Loucy (cell line): ENCODE results near the gene LYRM9.

ENCODE experiments used
- H2AFZ ChIP-seq: fragments of 200-600 bp; sonication (generic); 2 replicates; pipeline ENCODE4 v1.6.0; 2016; ENCODE audit warnings: antibody characterized with exemption, mild to moderate bottlenecking, low read length, moderate library complexity
- H3F3A ChIP-seq: fragments of 200-600 bp; 2 replicates; pipeline ENCODE4 v1.6.0; 2016; ENCODE audit warnings: antibody characterized with exemption, low read depth, mild to moderate bottlenecking
- H3K27me3 ChIP-seq: fragments of 200-600 bp; sonication (generic); 2 replicates; pipeline ENCODE4 v1.6.1; 2014; ENCODE audit warnings: low read length, mild to moderate bottlenecking; ENCODE audit not compliant: insufficient read depth, poor library complexity, severe bottlenecking
- H3K36me3 ChIP-seq: fragments of 200-600 bp; sonication (generic); 2 replicates; pipeline ENCODE4 v1.6.1; 2016; ENCODE audit warnings: low read length; ENCODE audit not compliant: insufficient read depth
- H3K4me1 ChIP-seq: fragments of 200-600 bp; sonication (generic); 2 replicates; pipeline ENCODE4 v1.5.1; 2014; ENCODE audit warnings: low read length, mild to moderate bottlenecking; ENCODE audit not compliant: insufficient read depth, poor library complexity, severe bottlenecking
- H3K4me2 ChIP-seq: fragments of 200-600 bp; sonication (generic); 2 replicates; pipeline ENCODE4 v1.6.0; 2014; ENCODE audit warnings: antibody characterized with exemption, low read length, low read depth, mild to moderate bottlenecking; ENCODE audit not compliant: poor library complexity, severe bottlenecking
- H3K4me3 ChIP-seq: fragments of 200-600 bp; sonication (generic); 2 replicates; pipeline ENCODE4 v1.5.1; 2014; ENCODE audit warnings: low read length, mild to moderate bottlenecking, mixed read lengths; ENCODE audit not compliant: poor library complexity, severe bottlenecking
- H3K79me2 ChIP-seq: fragments of 200-600 bp; sonication (generic); 2 replicates; pipeline ENCODE4 v1.6.1; 2014; ENCODE audit warnings: low read length; ENCODE audit not compliant: insufficient read depth
- H3K9ac ChIP-seq: fragments of 200-600 bp; sonication (generic); 2 replicates; pipeline ENCODE4 v1.6.0; 2014; ENCODE audit warnings: mild to moderate bottlenecking, low read depth, low read length, moderate library complexity; ENCODE audit not compliant: poor library complexity, severe bottlenecking
- H3K9me2 ChIP-seq: fragments of 200-600 bp; sonication (generic); replicated peaks from 2 replicates; pipeline ENCODE4 v1.6.1; 2016; ENCODE audit warnings: low read depth, low read length, mixed read lengths
- H3K9me3 ChIP-seq: fragments of 200-600 bp; sonication (generic); 2 replicates; pipeline ENCODE4 v1.6.1; 2014; ENCODE audit warnings: mild to moderate bottlenecking, antibody characterized with exemption, low read length, low read depth; ENCODE audit not compliant: insufficient read depth
- H4K20me1 ChIP-seq: fragments of 200-600 bp; sonication (generic); 2 replicates; pipeline ENCODE4 v1.6.0; 2014; ENCODE audit warnings: antibody characterized with exemption, low read length, mild to moderate bottlenecking; ENCODE audit not compliant: insufficient read depth, poor library complexity, severe bottlenecking
- EZH2phosphoT487 ChIP-seq: fragments of 200-600 bp; IDR thresholded peaks from 2 replicates; pipeline ENCODE4 v1.6.1; 2018; ENCODE audit warnings: antibody characterized with exemption, mild to moderate bottlenecking, moderate library complexity, borderline replicate concordance
- TF ChIP-seq, protein P1 (sequence below): fragments of 200-600 bp; sonication (generic); conservative IDR thresholded peaks from 2 replicates; pipeline ENCODE4 v1.5.1; 2014; ENCODE audit warnings: mild to moderate bottlenecking, antibody characterized with exemption, low read length

The LYRM9 gene

DNA sequence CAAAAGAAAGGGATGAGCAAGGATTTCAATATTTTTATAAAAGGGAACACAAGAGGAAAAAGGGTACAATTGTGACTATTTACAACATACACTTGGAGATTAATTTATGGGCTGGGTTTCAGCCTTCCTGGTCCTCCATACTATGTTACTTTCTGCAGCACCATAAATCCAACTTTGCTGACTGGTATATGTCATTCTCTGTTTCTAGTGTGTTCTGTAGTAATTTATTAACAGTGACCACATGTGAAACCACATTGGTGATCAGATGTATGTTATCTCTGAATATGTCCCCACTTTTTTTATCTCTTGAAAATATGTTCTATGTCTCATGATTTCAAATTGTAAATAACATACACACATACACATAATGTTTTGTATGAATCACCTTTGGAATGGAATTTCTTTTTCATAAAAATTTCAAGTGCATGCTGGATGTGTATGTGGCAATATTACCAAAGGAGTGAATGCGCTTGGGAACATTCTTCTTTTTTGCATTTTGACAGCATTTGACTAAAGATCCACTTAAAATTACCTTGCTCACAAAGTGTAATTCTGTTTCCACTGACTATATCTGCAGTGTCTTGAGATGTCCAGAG, 2.9 kb upstream of the LYRM9 start:
- Histone ChIP-seq H3K79me2 (no peaks in the 10 kb centered on the region), H3K4me3 (no peak overlapping the region), H3K9me2 (no peaks in the 10 kb centered on the region), H3F3A (no peaks in the 10 kb centered on the region), H3K27me3 (no peaks in the 10 kb centered on the region), H3K4me1 (peaks cover 14% of the 10 kb centered on the region), H2AFZ (no peak overlapping the region), H3K9ac (no peak overlapping the region), H4K20me1 (no peaks in the 10 kb centered on the region), H3K9me3 (no peaks in the 10 kb centered on the region), H3K36me3 (no peaks in the 10 kb centered on the region), H3K4me2 (no peak overlapping the region)
- no peak for TF ChIP-seq EZH2phosphoT487
- TF ChIP-seq, protein P1, sequence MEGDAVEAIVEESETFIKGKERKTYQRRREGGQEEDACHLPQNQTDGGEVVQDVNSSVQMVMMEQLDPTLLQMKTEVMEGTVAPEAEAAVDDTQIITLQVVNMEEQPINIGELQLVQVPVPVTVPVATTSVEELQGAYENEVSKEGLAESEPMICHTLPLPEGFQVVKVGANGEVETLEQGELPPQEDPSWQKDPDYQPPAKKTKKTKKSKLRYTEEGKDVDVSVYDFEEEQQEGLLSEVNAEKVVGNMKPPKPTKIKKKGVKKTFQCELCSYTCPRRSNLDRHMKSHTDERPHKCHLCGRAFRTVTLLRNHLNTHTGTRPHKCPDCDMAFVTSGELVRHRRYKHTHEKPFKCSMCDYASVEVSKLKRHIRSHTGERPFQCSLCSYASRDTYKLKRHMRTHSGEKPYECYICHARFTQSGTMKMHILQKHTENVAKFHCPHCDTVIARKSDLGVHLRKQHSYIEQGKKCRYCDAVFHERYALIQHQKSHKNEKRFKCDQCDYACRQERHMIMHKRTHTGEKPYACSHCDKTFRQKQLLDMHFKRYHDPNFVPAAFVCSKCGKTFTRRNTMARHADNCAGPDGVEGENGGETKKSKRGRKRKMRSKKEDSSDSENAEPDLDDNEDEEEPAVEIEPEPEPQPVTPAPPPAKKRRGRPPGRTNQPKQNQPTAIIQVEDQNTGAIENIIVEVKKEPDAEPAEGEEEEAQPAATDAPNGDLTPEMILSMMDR, result no peak

DNA sequence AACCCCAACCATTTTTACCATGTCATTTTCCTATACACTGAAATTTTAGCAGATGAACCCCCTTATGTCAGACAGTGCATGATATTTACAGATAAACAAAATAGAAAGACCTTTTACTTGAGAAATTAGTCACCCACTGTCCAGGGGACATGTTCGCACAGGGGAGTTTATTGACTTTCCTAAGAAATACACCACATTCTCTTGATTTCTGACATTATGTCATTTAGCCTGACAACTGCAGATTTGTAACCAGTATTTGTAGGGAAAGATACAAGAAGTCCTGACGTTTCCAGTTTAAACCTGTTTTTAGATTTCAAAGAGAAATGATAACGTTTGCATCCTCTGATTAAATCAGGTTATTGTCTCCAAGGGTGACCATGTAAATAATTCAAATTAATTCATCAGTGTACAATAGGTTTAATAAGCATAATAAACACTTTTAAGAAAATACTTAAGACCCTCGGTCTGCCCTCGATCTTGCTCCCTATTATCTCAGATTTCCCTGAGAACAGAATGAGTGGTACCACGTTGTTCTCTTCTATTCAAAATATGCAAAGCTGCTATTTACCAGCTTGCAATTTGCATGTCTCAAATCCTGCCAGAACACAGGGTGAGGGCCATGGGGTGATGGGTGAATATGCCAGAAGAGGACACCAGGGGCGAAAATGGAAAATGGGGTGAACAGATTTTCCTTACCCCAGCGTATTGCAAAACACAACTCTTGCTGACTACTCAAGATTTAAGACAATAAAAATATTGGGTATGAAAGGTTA, 2.1 kb upstream of the LYRM9 start:
- H4K20me1 ChIP-seq, result no peaks in the 10 kb centered on the region
- H3K4me1 ChIP-seq, result peaks cover 14% of the 10 kb centered on the region
- no peaks in the 10 kb centered on the region for H3K9me2 ChIP-seq
- no peak overlapping the region for H3K4me3 ChIP-seq
- H3K9ac ChIP-seq, result no peak overlapping the region
- no peak overlapping the region for H3K4me2 ChIP-seq
- no peaks in the 10 kb centered on the region for H3K27me3 ChIP-seq
- no peaks in the 10 kb centered on the region for H3K79me2 ChIP-seq
- no peak overlapping the region for H2AFZ ChIP-seq
- H3F3A ChIP-seq, result no peaks in the 10 kb centered on the region
- TF ChIP-seq EZH2phosphoT487, result no peak
- TF ChIP-seq, protein P1, result no peak
- H3K36me3 ChIP-seq, result no peaks in the 10 kb centered on the region
- H3K9me3 ChIP-seq, result no peaks in the 10 kb centered on the region

DNA sequence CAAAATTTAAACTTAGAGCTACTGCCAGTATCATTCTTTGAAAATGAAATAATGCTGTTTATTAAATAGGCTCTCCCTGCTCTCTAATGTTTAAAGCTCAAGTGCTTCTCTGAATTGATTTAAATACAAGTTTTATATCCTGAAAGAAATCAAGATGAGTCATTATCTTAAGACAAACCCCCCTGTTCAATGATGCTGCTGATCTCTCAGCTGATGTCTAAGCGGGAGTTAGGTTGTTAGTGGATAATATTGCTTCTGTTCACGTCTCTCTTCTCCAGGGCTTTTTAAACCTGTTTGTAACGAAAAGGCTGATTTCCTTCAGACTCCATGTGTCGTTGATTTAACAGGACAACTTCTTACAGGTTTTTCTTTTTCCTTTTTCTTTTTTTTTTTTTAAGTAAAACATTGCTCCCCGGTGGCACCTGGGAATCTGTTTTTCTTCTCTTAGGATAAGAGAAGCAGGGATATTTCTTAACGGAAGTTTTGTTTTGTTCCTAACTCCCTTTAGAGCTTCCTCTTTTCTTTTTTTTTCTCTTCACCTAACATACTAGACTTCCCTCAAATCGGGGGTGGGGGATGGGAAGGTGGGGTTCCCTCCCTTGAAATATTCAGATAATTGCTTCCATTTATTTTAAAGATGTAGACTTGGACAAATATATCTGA, 807 bp upstream of the LYRM9 start:
- Histone ChIP-seq H3K79me2 (no peaks in the 10 kb centered on the region), H4K20me1 (no peaks in the 10 kb centered on the region), H3K9ac (peak overlapping the region; percentile 62), H3K4me3 (peak overlapping the region; percentile 74), H3K4me1 (peaks cover 14% of the 10 kb centered on the region), H3K27me3 (no peaks in the 10 kb centered on the region), H2AFZ (peak overlapping the region; percentile 89), H3K9me2 (no peaks in the 10 kb centered on the region), H3K4me2 (peak overlapping the region; percentile 82), H3K36me3 (no peaks in the 10 kb centered on the region), H3K9me3 (no peaks in the 10 kb centered on the region), H3F3A (no peaks in the 10 kb centered on the region)
- TF ChIP-seq, protein P1, result no peak
- no peak for TF ChIP-seq EZH2phosphoT487
